H1 (cell line): ENCODE measurements around the gene CSRP1. TPM values are rescaled to one million over a fixed set of nuclear protein-coding genes. Genes with fewer than 3 reads are reported as not detected.

Experiments
- ASH2L ChIP-seq: fragments of 200-600, 300-600 bp; sonication (generic); IDR thresholded peaks from one replicate; pipeline ENCODE4 v1.7.1; 2017; ENCODE audit warnings: low read length
- CEBPB ChIP-seq: IDR thresholded peaks from 2 replicates; pipeline ENCODE4 v1.6.1; 2012; ENCODE audit warnings: low read depth, low read length
- CREB1 ChIP-seq: IDR thresholded peaks from 2 replicates; pipeline ENCODE4 v1.6.1; 2012; ENCODE audit warnings: inconsistent platforms
- HDAC6 ChIP-seq: IDR thresholded peaks from one replicate; pipeline ENCODE4 v1.7.1; 2012; ENCODE audit warnings: low read depth, mild to moderate bottlenecking, inconsistent platforms, low read length, moderate library complexity
- KDM4A ChIP-seq: IDR thresholded peaks from one replicate; pipeline ENCODE4 v1.7.1; 2012; ENCODE audit warnings: low read depth, mild to moderate bottlenecking, moderate library complexity, low read length, inconsistent platforms; ENCODE audit not compliant: severe bottlenecking
- POU5F1 ChIP-seq: IDR thresholded peaks from 2 replicates; pipeline ENCODE4 v1.6.1; 2011; ENCODE audit warnings: low read depth, mild to moderate bottlenecking, low read length, moderate library complexity
- SAP30 ChIP-seq: fragments of 300-600 bp; sonication (generic); IDR thresholded peaks from 2 replicates; pipeline ENCODE4 v1.7.1; 2012; ENCODE audit warnings: low read length, moderate library complexity, mild to moderate bottlenecking, inconsistent platforms; ENCODE audit not compliant: insufficient read depth, insufficient replicate concordance
- SIN3A ChIP-seq, 2 experiments: IDR thresholded peaks in 1 of 2; conservative IDR thresholded peaks in 1 of 2; 2 replicates each; pipeline ENCODE4 v1.6.1; 2011 to 2012; ENCODE audit warnings: low read length in 2 of 2, improper control_type of control experiment in 1 of 2, low read depth in 1 of 2, mild to moderate bottlenecking in 1 of 2
- polyA plus RNA-seq, 7 experiments: library from polyadenylated mRNA; depleted of rRNA in 3 of 7; stranded (reverse) in 5 of 7; unstranded in 2 of 7; fragments of >200 nt in 5 of 7; fragments of 200-250 nt in 2 of 7; gene quantifications; 1 replicate in 5 of 7; 2 replicates in 1 of 7; 4 replicates in 1 of 7; pipeline versions ENCODE4 v1.2.1 to v1.2.3, GENCODE V29; 2011 to 2013; ENCODE audit warnings: missing spikeins in 2 of 7, mixed read lengths in 2 of 7
- total RNA-seq: library from RNA; stranded (reverse); fragmentation: NEBNext Ultra II Directional; extraction: Animal tissue kit (Norgen Biotek cat#: 25700); gene quantifications from 2 replicates; pipeline ENCODE4 v1.2.1, GENCODE V29; 2021
- TF ChIP-seq, protein P1 (sequence below): fragments of 300-600 bp; sonication (generic); IDR thresholded peaks from 2 replicates; pipeline ENCODE4 v1.7.1; 2012; ENCODE audit warnings: low read length, moderate library complexity, mild to moderate bottlenecking, inconsistent platforms; ENCODE audit not compliant: insufficient replicate concordance
- TF ChIP-seq, protein P2 (sequence below): IDR thresholded peaks from 2 replicates; pipeline ENCODE4 v1.6.1; 2011; ENCODE audit warnings: low read depth, mild to moderate bottlenecking, low read length; ENCODE audit not compliant: insufficient read depth

The CSRP1 gene
- total and polyA plus RNA-seq, 2 of the 8 experiments (the other 6 are each of a cell fraction or from before 2014, with no cell fraction given): 14.2 to 22.3 TPM

DNA sequence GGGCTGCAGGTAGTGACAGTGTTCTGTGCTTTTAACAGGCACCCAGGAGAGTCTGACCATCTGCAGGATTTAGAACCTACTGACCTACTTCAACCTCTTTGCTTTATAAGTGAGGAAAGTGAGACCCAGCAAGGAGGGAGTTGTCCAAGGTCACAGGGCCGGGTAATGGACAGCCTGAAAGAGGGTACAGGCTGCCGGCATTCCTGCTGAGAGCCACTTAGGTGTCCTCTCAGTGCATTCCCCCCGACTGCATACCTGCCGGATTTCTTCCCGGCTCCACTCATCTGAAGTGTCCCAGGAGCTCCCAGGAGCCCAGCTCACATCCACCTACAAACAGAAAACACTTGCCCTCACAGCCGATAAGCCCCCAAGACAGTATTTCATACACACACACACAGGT is 51.8 kb downstream of the CSRP1 start (continued):
- TF ChIP-seq, protein P1, sequence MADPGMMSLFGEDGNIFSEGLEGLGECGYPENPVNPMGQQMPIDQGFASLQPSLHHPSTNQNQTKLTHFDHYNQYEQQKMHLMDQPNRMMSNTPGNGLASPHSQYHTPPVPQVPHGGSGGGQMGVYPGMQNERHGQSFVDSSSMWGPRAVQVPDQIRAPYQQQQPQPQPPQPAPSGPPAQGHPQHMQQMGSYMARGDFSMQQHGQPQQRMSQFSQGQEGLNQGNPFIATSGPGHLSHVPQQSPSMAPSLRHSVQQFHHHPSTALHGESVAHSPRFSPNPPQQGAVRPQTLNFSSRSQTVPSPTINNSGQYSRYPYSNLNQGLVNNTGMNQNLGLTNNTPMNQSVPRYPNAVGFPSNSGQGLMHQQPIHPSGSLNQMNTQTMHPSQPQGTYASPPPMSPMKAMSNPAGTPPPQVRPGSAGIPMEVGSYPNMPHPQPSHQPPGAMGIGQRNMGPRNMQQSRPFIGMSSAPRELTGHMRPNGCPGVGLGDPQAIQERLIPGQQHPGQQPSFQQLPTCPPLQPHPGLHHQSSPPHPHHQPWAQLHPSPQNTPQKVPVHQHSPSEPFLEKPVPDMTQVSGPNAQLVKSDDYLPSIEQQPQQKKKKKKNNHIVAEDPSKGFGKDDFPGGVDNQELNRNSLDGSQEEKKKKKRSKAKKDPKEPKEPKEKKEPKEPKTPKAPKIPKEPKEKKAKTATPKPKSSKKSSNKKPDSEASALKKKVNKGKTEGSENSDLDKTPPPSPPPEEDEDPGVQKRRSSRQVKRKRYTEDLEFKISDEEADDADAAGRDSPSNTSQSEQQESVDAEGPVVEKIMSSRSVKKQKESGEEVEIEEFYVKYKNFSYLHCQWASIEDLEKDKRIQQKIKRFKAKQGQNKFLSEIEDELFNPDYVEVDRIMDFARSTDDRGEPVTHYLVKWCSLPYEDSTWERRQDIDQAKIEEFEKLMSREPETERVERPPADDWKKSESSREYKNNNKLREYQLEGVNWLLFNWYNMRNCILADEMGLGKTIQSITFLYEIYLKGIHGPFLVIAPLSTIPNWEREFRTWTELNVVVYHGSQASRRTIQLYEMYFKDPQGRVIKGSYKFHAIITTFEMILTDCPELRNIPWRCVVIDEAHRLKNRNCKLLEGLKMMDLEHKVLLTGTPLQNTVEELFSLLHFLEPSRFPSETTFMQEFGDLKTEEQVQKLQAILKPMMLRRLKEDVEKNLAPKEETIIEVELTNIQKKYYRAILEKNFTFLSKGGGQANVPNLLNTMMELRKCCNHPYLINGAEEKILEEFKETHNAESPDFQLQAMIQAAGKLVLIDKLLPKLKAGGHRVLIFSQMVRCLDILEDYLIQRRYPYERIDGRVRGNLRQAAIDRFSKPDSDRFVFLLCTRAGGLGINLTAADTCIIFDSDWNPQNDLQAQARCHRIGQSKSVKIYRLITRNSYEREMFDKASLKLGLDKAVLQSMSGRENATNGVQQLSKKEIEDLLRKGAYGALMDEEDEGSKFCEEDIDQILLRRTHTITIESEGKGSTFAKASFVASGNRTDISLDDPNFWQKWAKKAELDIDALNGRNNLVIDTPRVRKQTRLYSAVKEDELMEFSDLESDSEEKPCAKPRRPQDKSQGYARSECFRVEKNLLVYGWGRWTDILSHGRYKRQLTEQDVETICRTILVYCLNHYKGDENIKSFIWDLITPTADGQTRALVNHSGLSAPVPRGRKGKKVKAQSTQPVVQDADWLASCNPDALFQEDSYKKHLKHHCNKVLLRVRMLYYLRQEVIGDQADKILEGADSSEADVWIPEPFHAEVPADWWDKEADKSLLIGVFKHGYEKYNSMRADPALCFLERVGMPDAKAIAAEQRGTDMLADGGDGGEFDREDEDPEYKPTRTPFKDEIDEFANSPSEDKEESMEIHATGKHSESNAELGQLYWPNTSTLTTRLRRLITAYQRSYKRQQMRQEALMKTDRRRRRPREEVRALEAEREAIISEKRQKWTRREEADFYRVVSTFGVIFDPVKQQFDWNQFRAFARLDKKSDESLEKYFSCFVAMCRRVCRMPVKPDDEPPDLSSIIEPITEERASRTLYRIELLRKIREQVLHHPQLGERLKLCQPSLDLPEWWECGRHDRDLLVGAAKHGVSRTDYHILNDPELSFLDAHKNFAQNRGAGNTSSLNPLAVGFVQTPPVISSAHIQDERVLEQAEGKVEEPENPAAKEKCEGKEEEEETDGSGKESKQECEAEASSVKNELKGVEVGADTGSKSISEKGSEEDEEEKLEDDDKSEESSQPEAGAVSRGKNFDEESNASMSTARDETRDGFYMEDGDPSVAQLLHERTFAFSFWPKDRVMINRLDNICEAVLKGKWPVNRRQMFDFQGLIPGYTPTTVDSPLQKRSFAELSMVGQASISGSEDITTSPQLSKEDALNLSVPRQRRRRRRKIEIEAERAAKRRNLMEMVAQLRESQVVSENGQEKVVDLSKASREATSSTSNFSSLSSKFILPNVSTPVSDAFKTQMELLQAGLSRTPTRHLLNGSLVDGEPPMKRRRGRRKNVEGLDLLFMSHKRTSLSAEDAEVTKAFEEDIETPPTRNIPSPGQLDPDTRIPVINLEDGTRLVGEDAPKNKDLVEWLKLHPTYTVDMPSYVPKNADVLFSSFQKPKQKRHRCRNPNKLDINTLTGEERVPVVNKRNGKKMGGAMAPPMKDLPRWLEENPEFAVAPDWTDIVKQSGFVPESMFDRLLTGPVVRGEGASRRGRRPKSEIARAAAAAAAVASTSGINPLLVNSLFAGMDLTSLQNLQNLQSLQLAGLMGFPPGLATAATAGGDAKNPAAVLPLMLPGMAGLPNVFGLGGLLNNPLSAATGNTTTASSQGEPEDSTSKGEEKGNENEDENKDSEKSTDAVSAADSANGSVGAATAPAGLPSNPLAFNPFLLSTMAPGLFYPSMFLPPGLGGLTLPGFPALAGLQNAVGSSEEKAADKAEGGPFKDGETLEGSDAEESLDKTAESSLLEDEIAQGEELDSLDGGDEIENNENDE: no peak
- no peak for TF ChIP-seq HDAC6
- no peak for TF ChIP-seq CEBPB
- TF ChIP-seq, protein P2, sequence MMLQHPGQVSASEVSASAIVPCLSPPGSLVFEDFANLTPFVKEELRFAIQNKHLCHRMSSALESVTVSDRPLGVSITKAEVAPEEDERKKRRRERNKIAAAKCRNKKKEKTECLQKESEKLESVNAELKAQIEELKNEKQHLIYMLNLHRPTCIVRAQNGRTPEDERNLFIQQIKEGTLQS: no peak
- TF ChIP-seq SIN3A (conservative IDR thresholded peaks at IDR 0.05 in 1 of 2, IDR thresholded peaks at IDR 0.05 in 1 of 2; ENCODE audit: low read depth in 1 of 2, low read length in 2 of 2): no peak
- TF ChIP-seq ASH2L: no peak
- TF ChIP-seq CREB1: no peak
- TF ChIP-seq POU5F1: no peak
- TF ChIP-seq SAP30: no peak
- no peak for TF ChIP-seq KDM4A
